ENCODE measurements around the gene RPP25L. TPM values are rescaled to one million over a fixed set of nuclear protein-coding genes. Genes with fewer than 3 reads are reported as not detected.

The RPP25L gene
- polyA plus RNA-seq, 1 of the 3 experiments (the other 2 are of a cell fraction), result 47.6 TPM

DNA sequence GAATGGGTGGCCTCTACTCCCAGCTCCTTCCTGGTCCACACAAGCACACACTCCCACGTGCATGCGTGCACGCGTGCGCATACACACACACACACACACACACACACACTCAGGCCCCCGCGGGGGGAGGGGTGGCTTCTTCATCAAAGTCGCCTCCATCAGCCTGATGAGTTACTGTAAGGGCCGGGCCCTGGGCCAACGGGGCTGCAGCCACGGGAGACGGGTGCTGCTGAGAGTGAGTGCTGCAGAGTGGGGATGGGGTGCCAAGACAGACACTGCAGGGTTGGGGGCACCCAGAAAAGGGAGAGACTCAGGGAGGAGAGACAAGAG, 40.5 kb downstream of the RPP25L start:
- 42% methylated on average over 7 of the region's 12 CpGs for WGBS (ENCODE audit: low lambda C conversion rate)
- no peak overlapping the region for H3K4me3 ChIP-seq (ENCODE audit: low read depth in 2 of 2, low read length in 1 of 2)
- no peak for DNase-seq
- no peak overlapping the region for H2AFZ ChIP-seq (ENCODE audit: low read depth)
- no peaks in the 10 kb centered on the region for H3K79me2 ChIP-seq (ENCODE audit: insufficient read depth)
- H4K20me1 ChIP-seq (ENCODE audit: insufficient read depth), result no peaks in the 10 kb centered on the region
- peak overlapping the region in 1 of 2 experiments; percentile 94; a peak in 2 of 4 replicates for H3K27ac ChIP-seq (ENCODE audit: low read depth in 2 of 2, low read length in 1 of 2)
- peaks cover 0 to 96% of the 10 kb centered on the region in 2 experiments; a peak in 2 of 4 replicates for H3K4me1 ChIP-seq (ENCODE audit: control insufficient read depth in 1 of 2, insufficient read depth in 2 of 2, low read depth in 1 of 2, low read length in 1 of 2)
- H3K36me3 ChIP-seq (replicated peaks in 1 of 2; ENCODE audit: control insufficient read depth in 1 of 2, insufficient read depth in 2 of 2, low read length in 1 of 2), result no peaks in the 10 kb centered on the region
- TF ChIP-seq, protein P1, sequence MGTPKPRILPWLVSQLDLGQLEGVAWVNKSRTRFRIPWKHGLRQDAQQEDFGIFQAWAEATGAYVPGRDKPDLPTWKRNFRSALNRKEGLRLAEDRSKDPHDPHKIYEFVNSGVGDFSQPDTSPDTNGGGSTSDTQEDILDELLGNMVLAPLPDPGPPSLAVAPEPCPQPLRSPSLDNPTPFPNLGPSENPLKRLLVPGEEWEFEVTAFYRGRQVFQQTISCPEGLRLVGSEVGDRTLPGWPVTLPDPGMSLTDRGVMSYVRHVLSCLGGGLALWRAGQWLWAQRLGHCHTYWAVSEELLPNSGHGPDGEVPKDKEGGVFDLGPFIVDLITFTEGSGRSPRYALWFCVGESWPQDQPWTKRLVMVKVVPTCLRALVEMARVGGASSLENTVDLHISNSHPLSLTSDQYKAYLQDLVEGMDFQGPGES (IDR thresholded peaks at IDR 0.05; ENCODE audit: low read depth, low read length), result no peak
- TF ChIP-seq FOXJ3 (CRISPR knock-in tag; IDR thresholded peaks at IDR 0.05) (0 out of 2 replicates have a peak, but pooled peaks have one; percentile 38), MXI1 (IDR thresholded peaks at IDR 0.05; ENCODE audit: low read depth, low read length) (0 out of 2 replicates have a peak, but pooled peaks have one; percentile 8)
- no peaks in the 10 kb centered on the region for H3F3A ChIP-seq (replicated peaks; ENCODE audit: insufficient read depth)
- H3K9ac ChIP-seq, result no peak overlapping the region
- no peaks in the 10 kb centered on the region; the same call in 1 of the 2 replicates for H3K27me3 ChIP-seq (ENCODE audit: insufficient read depth)
- POLR2A ChIA-PET, result interaction anchor here (0.7 to 2.0 kb wide), 4 partner anchors 14 to 500 kb away, joined by 3 to 6 read pairs (median 3); partner anchors contain the start of gene CNTFR
- H3K9me2 ChIP-seq, result no peaks in the 10 kb centered on the region
- CTCF ChIA-PET, result interaction anchor here (0.7 to 5.9 kb wide), 10 partner anchors 8 to 168 kb away, joined by 3 to 59 read pairs (median 4); no protein-coding TSS in a partner anchor
- H3K9me3 ChIP-seq, result no peaks in the 10 kb centered on the region
- H3K4me2 ChIP-seq, result no peak overlapping the region

DNA sequence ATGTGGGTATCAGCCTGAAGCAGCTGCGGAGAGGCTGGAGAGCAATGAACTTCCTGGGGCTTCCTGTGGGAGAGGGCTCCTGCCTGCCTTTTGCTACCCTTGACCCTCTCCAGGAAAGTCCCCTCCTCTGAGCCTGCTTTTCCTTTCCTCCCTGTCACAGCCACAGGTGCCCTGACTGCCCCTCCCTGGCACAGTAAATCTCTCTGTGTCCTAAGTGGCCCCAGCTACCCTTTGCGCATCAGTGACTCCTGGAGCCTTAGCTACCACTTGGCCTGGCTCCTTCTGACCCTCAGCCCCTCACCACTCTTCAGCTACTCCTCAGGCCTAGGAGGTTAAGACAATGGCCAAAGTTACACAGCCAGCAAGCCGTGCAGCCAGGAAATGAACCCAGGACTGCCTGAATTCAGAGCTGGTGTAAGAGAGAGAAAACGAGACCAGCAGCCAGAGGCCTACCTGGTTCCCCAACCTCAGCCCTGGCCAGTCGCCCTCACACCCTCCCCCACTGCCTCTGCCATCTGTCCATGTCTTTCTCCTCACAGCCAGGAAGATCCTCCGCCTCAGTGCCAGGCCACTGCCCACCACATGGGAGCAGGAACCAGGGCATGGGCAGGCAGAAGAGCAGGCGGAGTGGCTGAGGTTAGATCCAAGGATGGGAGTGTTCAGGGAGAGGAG, 41.0 kb downstream of the RPP25L start:
- Histone ChIP-seq H3K9me2 (no peaks in the 10 kb centered on the region), H3K9ac (no peak overlapping the region), H3K27ac (ENCODE audit: low read depth in 2 of 2, low read length in 1 of 2) (peak overlapping the region in 1 of 2 experiments; percentile 94; a peak in 2 of 4 replicates), H3K4me1 (ENCODE audit: control insufficient read depth in 1 of 2, insufficient read depth in 2 of 2, low read depth in 1 of 2, low read length in 1 of 2) (peaks cover 0 to 96% of the 10 kb centered on the region in 2 experiments; a peak in 2 of 4 replicates), H3K4me3 (ENCODE audit: low read depth in 2 of 2, low read length in 1 of 2) (no peak overlapping the region), H3K27me3 (ENCODE audit: insufficient read depth) (no peaks in the 10 kb centered on the region; the same call in 1 of the 2 replicates), H3K79me2 (ENCODE audit: insufficient read depth) (no peaks in the 10 kb centered on the region), H2AFZ (ENCODE audit: low read depth) (no peak overlapping the region), H3K36me3 (replicated peaks in 1 of 2; ENCODE audit: control insufficient read depth in 1 of 2, insufficient read depth in 2 of 2, low read length in 1 of 2) (no peaks in the 10 kb centered on the region), H3F3A (replicated peaks; ENCODE audit: insufficient read depth) (no peaks in the 10 kb centered on the region), H3K4me2 (no peak overlapping the region), H3K9me3 (no peaks in the 10 kb centered on the region), H4K20me1 (ENCODE audit: insufficient read depth) (no peaks in the 10 kb centered on the region)
- ChIA-PET POLR2A (interaction anchor here (0.7 to 2.0 kb wide), 7 partner anchors 12 to 501 kb away, joined by 3 to 6 read pairs (median 3); partner anchors contain the start of gene CNTFR), CTCF (interaction anchor here (0.7 to 5.9 kb wide), 14 partner anchors 9 to 167 kb away, joined by 3 to 59 read pairs (median 4); partner anchors contain the start of gene CNTFR)
- peak; percentile 61 for DNase-seq
- WGBS (ENCODE audit: low lambda C conversion rate), result 77% methylated on average over 7 of the region's 7 CpGs
- TF ChIP-seq, protein P2, sequence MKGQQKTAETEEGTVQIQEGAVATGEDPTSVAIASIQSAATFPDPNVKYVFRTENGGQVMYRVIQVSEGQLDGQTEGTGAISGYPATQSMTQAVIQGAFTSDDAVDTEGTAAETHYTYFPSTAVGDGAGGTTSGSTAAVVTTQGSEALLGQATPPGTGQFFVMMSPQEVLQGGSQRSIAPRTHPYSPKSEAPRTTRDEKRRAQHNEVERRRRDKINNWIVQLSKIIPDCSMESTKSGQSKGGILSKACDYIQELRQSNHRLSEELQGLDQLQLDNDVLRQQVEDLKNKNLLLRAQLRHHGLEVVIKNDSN (IDR thresholded peaks at IDR 0.05; ENCODE audit: borderline replicate concordance, low read depth), result no peak
- TF ChIP-seq, protein P3, sequence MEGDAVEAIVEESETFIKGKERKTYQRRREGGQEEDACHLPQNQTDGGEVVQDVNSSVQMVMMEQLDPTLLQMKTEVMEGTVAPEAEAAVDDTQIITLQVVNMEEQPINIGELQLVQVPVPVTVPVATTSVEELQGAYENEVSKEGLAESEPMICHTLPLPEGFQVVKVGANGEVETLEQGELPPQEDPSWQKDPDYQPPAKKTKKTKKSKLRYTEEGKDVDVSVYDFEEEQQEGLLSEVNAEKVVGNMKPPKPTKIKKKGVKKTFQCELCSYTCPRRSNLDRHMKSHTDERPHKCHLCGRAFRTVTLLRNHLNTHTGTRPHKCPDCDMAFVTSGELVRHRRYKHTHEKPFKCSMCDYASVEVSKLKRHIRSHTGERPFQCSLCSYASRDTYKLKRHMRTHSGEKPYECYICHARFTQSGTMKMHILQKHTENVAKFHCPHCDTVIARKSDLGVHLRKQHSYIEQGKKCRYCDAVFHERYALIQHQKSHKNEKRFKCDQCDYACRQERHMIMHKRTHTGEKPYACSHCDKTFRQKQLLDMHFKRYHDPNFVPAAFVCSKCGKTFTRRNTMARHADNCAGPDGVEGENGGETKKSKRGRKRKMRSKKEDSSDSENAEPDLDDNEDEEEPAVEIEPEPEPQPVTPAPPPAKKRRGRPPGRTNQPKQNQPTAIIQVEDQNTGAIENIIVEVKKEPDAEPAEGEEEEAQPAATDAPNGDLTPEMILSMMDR (IDR thresholded peaks at IDR 0.05), result no peak
- TF ChIP-seq CHD2 (IDR thresholded peaks at IDR 0.05; ENCODE audit: low read length, partially characterized antibody), result no peak
- no peak for TF ChIP-seq FOXJ3 (CRISPR knock-in tag; IDR thresholded peaks at IDR 0.05)
- TF ChIP-seq, protein P4, sequence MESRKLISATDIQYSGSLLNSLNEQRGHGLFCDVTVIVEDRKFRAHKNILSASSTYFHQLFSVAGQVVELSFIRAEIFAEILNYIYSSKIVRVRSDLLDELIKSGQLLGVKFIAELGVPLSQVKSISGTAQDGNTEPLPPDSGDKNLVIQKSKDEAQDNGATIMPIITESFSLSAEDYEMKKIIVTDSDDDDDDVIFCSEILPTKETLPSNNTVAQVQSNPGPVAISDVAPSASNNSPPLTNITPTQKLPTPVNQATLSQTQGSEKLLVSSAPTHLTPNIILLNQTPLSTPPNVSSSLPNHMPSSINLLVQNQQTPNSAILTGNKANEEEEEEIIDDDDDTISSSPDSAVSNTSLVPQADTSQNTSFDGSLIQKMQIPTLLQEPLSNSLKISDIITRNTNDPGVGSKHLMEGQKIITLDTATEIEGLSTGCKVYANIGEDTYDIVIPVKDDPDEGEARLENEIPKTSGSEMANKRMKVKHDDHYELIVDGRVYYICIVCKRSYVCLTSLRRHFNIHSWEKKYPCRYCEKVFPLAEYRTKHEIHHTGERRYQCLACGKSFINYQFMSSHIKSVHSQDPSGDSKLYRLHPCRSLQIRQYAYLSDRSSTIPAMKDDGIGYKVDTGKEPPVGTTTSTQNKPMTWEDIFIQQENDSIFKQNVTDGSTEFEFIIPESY (IDR thresholded peaks at IDR 0.05; ENCODE audit: borderline replicate concordance, low read depth), result no peak
- TF ChIP-seq, protein P5, sequence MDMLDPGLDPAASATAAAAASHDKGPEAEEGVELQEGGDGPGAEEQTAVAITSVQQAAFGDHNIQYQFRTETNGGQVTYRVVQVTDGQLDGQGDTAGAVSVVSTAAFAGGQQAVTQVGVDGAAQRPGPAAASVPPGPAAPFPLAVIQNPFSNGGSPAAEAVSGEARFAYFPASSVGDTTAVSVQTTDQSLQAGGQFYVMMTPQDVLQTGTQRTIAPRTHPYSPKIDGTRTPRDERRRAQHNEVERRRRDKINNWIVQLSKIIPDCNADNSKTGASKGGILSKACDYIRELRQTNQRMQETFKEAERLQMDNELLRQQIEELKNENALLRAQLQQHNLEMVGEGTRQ (IDR thresholded peaks at IDR 0.05; ENCODE audit: borderline replicate concordance, low read depth, low read length), result no peak
- TF ChIP-seq FOXM1 (IDR thresholded peaks at IDR 0.05; ENCODE audit: low read depth), result no peak
- TF ChIP-seq MXI1 (IDR thresholded peaks at IDR 0.05; ENCODE audit: low read depth, low read length), result peak; percentile 27; the same call in 1 of the 2 replicates
